Panc1 (cell line): Measurements from ENCODE around the gene MEP1A. TPM values are rescaled to one million over a fixed set of nuclear protein-coding genes. Genes with fewer than 3 reads are reported as not detected.

ENCODE experiments used
- ATAC-seq: fragments of 200-7000 bp; cut with Tn5 transposase; 2 replicates; pipeline ENCODE4 v1.9.1; 2020; ENCODE audit warnings: mild to moderate bottlenecking, moderate library complexity
- BruUV-seq: library from RNA; stranded (reverse); fragments of 400-500 nt; replicated peaks from 2 replicates; lab custom pipeline; 2021; lab: Mats Ljungman, UMichigan
- CTCF ChIA-PET: fragments of 300-600 bp; sonication (Branson Sonifier 250); formaldehyde crosslinking; loops from one replicate; lab custom pipeline; 2022; ENCODE audit warnings: antibody characterized with exemption; lab: Charles Lee
- POLR2A ChIA-PET: fragments of 300-600 bp; sonication (Branson Sonifier 250); formaldehyde crosslinking; loops from one replicate; lab custom pipeline; 2022; ENCODE audit warnings: antibody characterized with exemption; lab: Charles Lee
- DNase-seq: peaks from one replicate; pipeline ENCODE4 v3.0.0-alpha.2; 2010; ENCODE audit warnings: low read depth, low spot score
- H3K27ac ChIP-seq: 2 replicates; pipeline ENCODE4 v1.5.1; 2011; ENCODE audit warnings: mild to moderate bottlenecking, low read length, inconsistent platforms
- H3K27me3 ChIP-seq: fragments of 200-500 bp; sonication (Bioruptor generic); 2 replicates; pipeline ENCODE4 v1.6.0; 2014; ENCODE audit warnings: low read length, inconsistent platforms; ENCODE audit not compliant: control insufficient read depth, insufficient read depth
- H3K36me3 ChIP-seq: fragments of 200-500 bp; sonication (Bioruptor generic); 2 replicates; pipeline ENCODE4 v1.5.1; 2014; ENCODE audit warnings: inconsistent platforms, mild to moderate bottlenecking, low read length, moderate library complexity; ENCODE audit not compliant: control insufficient read depth, insufficient read depth
- H3K4me1 ChIP-seq: 2 replicates; pipeline ENCODE4 v1.5.1; 2011; ENCODE audit warnings: inconsistent platforms, mild to moderate bottlenecking, low read length, moderate library complexity; ENCODE audit not compliant: control insufficient read depth, insufficient read depth
- H3K4me3 ChIP-seq, 2 experiments: 2 replicates each; pipeline ENCODE4 v1.5.1; 2011 to 2012; ENCODE audit warnings: low read depth in 2 of 2, low read length in 2 of 2, mild to moderate bottlenecking in 2 of 2, inconsistent platforms in 1 of 2, moderate library complexity in 1 of 2
- H3K9me3 ChIP-seq: fragments of 200-500 bp; sonication (Bioruptor generic); 2 replicates; pipeline ENCODE4 v1.5.1; 2014; ENCODE audit warnings: low read depth, mild to moderate bottlenecking, inconsistent platforms, low read length, moderate library complexity; ENCODE audit not compliant: control insufficient read depth, insufficient read depth
- CTCF ChIP-seq: fragments of 450-650 bp; IDR thresholded peaks from 2 replicates; pipeline ENCODE4 v1.5.1; 2017; ENCODE audit warnings: mild to moderate bottlenecking
- POLR2AphosphoS5 ChIP-seq: IDR thresholded peaks from 2 replicates; pipeline ENCODE4 v1.6.1; 2012; ENCODE audit warnings: mild to moderate bottlenecking, low read depth, low read length, moderate library complexity
- REST ChIP-seq, 2 experiments: IDR thresholded peaks; 2 replicates each; pipeline ENCODE4 v1.6.1; 2011 to 2012; ENCODE audit warnings: low read depth in 2 of 2, control low read depth in 1 of 2, low read length in 1 of 2, mild to moderate bottlenecking in 1 of 2, moderate library complexity in 1 of 2; ENCODE audit not compliant: insufficient read depth in 1 of 2
- SIN3A ChIP-seq: IDR thresholded peaks from 2 replicates; pipeline ENCODE4 v1.6.1; 2012; ENCODE audit warnings: low read depth, mild to moderate bottlenecking, low read length, moderate library complexity, borderline replicate concordance; ENCODE audit not compliant: insufficient read depth
- TCF7L2 ChIP-seq: IDR thresholded peaks from 2 replicates; pipeline ENCODE4 v1.6.1; 2011; ENCODE audit warnings: mild to moderate bottlenecking, low read depth, low read length, inconsistent platforms
- in situ Hi-C: cut with HindIII; loops from 2 replicates; pipeline ENCODE4 v1.10.0; 2016; ENCODE audit warnings: low sequenced_read_pairs, low pct_unique_long_range_greater_than_20kb
- intact Hi-C: fragments of 100-400 bp; cut with micrococcal nuclease; formaldehyde crosslinking; loops from one replicate; pipeline ENCODE4 v1.10.0; 2022; ENCODE audit not compliant: unreplicated experiment
- total RNA-seq: library from RNA; stranded (reverse); gene quantifications from one replicate; pipeline ENCODE4 v1.2.1, GENCODE V29; 2021; ENCODE audit not compliant: unreplicated experiment

MEP1A gene
- total RNA-seq, 1 experiment from 2014 or later: not detected

GRCh38 chr6:46879003-46879402 is 85.8 kb downstream of the MEP1A start:
- H3K27ac ChIP-seq: no peak overlapping the region
- in situ Hi-C loops (no loop called here), intact Hi-C loops (no loop called here)
- no peaks in the 10 kb centered on the region for H3K27me3 ChIP-seq
- POLR2A ChIA-PET: no interaction called here
- no peak for TF ChIP-seq SIN3A
- no peak for TF ChIP-seq TCF7L2
- no peak for TF ChIP-seq REST (IDR thresholded peaks at IDR 0.05; ENCODE audit: insufficient read depth in 1 of 2, low read depth in 2 of 2, low read length in 1 of 2)
- no peak for TF ChIP-seq CTCF
- TF ChIP-seq POLR2AphosphoS5: no peak
- no peak overlapping the region for H3K4me3 ChIP-seq
- H3K36me3 ChIP-seq: no peaks in the 10 kb centered on the region
- ATAC-seq: no peak
- DNase-seq: no peak
- no peaks in the 10 kb centered on the region for H3K9me3 ChIP-seq
- CTCF ChIA-PET: no interaction called here
- no peaks in the 10 kb centered on the region for H3K4me1 ChIP-seq
- no TSS peak for BruUV-seq

GRCh38 chr6:46882645-46883044 is 89.5 kb downstream of the MEP1A start:
- ChIA-PET POLR2A (no interaction called here), CTCF (no interaction called here)
- no TSS peak for BruUV-seq
- H3K36me3 ChIP-seq: no peaks in the 10 kb centered on the region
- no peak overlapping the region for H3K27ac ChIP-seq
- TF ChIP-seq SIN3A (no peak), POLR2AphosphoS5 (no peak), CTCF (no peak), TCF7L2 (no peak), REST (IDR thresholded peaks at IDR 0.05; ENCODE audit: insufficient read depth in 1 of 2, low read depth in 2 of 2, low read length in 1 of 2) (no peak)
- no peak for ATAC-seq
- H3K9me3 ChIP-seq: no peaks in the 10 kb centered on the region
- no peaks in the 10 kb centered on the region for H3K27me3 ChIP-seq
- no peaks in the 10 kb centered on the region for H3K4me1 ChIP-seq
- no peak overlapping the region for H3K4me3 ChIP-seq
- in situ Hi-C loops (no loop called here), intact Hi-C loops (no loop called here)
- DNase-seq: no peak
